Iris pigment epithelial cell (primary cell): ENCODE measurements around the gene DEFB124.

Experiments used
- DNase-seq: peaks from one replicate; pipeline ENCODE4 v3.0.0-alpha.2; 2011; ENCODE audit warnings: low read depth

DEFB124 gene

GRCh38 chr20:31425797-31426196 is 49.1 kb downstream of the DEFB124 start:
- no peak for DNase-seq

- DNase-seq = no peak
Observed at GRCh38 chr20:31418307-31418706, 56.6 kb downstream of the DEFB124 start.

- DNase-seq = no peak
Observed at GRCh38 chr20:31415653-31416052, 59.3 kb downstream of the DEFB124 start.
